ENCODE results near the gene RPS27A.
"Not testable (repeated sequence)": the region's sequence is repeated elsewhere in the genome, so short reads cannot be mapped to it uniquely, and the experiment has no call there.

The RPS27A gene

DNA sequence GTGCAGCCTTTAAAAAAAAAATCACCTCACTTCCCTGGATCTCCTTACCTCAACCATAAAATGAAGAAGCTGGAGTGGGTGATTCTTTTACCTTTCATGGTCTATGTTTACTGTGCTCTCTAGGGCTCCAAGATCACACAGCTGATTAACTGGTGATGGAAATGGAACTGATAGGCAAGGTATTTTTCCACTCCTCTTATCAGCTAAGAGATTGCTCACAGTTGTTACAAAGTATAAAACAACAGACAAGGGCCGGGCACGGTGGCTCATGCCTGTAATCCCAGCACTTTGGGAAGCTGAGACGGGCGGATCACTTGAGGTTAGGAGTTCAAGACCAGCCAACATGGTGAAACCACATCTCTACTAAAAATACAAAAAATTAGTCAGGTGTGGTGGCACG is 14.5 kb downstream of the RPS27A start:
- Histone ChIP-seq H3K4me3 (ENCODE audit: severe bottlenecking) (no peak overlapping the region), H3K27me3 (ENCODE audit: insufficient read depth, poor library complexity, severe bottlenecking) (no peaks in the 10 kb centered on the region), H3K4me1 (ENCODE audit: insufficient read depth, poor library complexity, severe bottlenecking) (no peaks in the 10 kb centered on the region), H3K27ac (ENCODE audit: poor library complexity, severe bottlenecking) (no peak overlapping the region), H3K9me3 (ENCODE audit: severe bottlenecking) (no peaks in the 10 kb centered on the region), H3K36me3 (ENCODE audit: low read depth) (peaks cover 90% of the 10 kb centered on the region)
- DNase-seq (ENCODE audit: low spot score) (no peak), ATAC-seq (ENCODE audit: low read depth) (no peak)
- TF ChIP-seq, protein P1, sequence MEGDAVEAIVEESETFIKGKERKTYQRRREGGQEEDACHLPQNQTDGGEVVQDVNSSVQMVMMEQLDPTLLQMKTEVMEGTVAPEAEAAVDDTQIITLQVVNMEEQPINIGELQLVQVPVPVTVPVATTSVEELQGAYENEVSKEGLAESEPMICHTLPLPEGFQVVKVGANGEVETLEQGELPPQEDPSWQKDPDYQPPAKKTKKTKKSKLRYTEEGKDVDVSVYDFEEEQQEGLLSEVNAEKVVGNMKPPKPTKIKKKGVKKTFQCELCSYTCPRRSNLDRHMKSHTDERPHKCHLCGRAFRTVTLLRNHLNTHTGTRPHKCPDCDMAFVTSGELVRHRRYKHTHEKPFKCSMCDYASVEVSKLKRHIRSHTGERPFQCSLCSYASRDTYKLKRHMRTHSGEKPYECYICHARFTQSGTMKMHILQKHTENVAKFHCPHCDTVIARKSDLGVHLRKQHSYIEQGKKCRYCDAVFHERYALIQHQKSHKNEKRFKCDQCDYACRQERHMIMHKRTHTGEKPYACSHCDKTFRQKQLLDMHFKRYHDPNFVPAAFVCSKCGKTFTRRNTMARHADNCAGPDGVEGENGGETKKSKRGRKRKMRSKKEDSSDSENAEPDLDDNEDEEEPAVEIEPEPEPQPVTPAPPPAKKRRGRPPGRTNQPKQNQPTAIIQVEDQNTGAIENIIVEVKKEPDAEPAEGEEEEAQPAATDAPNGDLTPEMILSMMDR (IDR thresholded peaks at IDR 0.05; ENCODE audit: poor library complexity, severe bottlenecking) = no peak

DNA sequence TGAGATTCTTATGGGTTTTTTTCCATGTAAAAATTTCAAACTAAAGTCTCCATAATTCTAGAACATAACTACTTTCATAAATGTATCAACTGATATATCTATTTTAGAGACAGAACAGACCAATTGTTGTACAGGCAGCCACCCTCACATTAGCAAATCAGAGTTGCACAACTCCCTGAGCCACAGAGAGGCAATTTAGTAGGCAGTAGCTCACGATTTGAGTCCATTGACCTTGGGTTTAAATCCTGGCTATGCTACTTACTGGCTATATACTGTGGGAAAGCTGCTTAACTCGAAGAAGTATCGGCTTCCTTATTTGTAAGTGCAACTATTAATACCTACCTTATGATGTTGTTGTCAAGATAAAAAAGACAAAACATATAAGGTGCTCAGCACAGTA is 20.3 kb downstream of the RPS27A start:
- Histone ChIP-seq H3K4me1 (ENCODE audit: insufficient read depth, poor library complexity, severe bottlenecking) (no peaks in the 10 kb centered on the region), H3K4me3 (ENCODE audit: severe bottlenecking) (no peak overlapping the region), H3K27me3 (ENCODE audit: insufficient read depth, poor library complexity, severe bottlenecking) (no peaks in the 10 kb centered on the region), H3K36me3 (ENCODE audit: low read depth) (peaks cover 86% of the 10 kb centered on the region), H3K27ac (ENCODE audit: poor library complexity, severe bottlenecking) (no peak overlapping the region), H3K9me3 (ENCODE audit: severe bottlenecking) (no peaks in the 10 kb centered on the region)
- DNase-seq (ENCODE audit: low spot score) = no peak
- TF ChIP-seq, protein P1 (IDR thresholded peaks at IDR 0.05; ENCODE audit: poor library complexity, severe bottlenecking) = no peak
- ATAC-seq (ENCODE audit: low read depth) = no peak

DNA sequence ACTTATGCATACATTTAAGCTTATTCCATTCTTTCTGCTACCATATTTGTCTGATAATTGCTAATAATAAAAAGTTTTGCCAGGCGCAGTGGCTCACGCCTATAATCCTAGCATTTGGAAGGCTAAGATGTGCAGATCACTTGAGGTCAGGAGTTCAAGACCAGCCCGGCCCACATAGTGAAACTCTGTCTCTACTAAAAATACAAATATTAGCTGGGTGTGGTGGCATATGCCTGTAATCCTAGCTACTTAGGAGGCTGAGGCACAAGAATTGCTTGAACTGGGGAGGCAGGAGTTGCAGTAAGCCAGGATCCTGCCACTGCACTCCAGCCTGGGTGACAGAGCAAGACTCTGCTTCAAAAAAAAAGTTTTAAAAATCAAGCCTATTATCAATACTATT is 27.1 kb downstream of the RPS27A start:
- not testable (repeated sequence) for ATAC-seq (ENCODE audit: low read depth); H3K4me1 ChIP-seq (ENCODE audit: insufficient read depth, poor library complexity, severe bottlenecking)
- peaks cover 91% of the 10 kb centered on the region for H3K36me3 ChIP-seq (ENCODE audit: low read depth)

DNA sequence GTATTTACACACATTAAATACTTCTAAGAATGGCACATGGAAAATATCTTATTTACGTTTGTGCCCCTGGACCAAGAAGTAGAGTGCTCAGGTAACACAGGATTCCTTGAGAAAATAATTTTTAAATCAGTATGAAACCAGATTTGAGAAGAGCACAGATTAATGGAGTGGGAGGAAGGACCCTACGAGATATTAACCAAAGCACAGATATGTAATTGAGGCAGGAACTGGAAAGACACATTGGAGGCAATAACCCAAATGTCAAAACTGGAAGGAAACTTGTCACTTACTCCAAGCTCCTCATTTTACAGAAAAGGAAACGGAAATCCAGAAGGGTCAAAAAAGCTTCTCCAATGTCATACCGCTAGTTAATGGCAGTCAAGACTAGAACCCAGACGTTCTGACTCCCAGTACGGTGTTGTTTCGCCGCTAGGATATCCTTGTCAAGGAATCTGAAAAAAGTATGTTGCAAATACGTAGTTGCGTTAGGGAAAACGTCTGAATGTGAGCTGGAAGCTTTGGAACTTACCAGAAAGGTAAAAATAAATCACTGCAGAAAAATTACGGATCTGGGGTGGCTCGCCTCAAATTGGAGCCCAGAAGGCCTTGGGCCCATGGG is 35.9 kb downstream of the RPS27A start:
- H3K36me3 ChIP-seq (ENCODE audit: low read depth) = peaks cover 44% of the 10 kb centered on the region
- peak overlapping the region; percentile 77 for H3K4me3 ChIP-seq (ENCODE audit: severe bottlenecking)
- H3K27ac ChIP-seq (ENCODE audit: poor library complexity, severe bottlenecking) = peak overlapping the region; percentile 54
- ATAC-seq (ENCODE audit: low read depth) (no peak), DNase-seq (ENCODE audit: low spot score) (no peak)
- no peaks in the 10 kb centered on the region for H3K27me3 ChIP-seq (ENCODE audit: insufficient read depth, poor library complexity, severe bottlenecking)
- no peaks in the 10 kb centered on the region for H3K4me1 ChIP-seq (ENCODE audit: insufficient read depth, poor library complexity, severe bottlenecking)
- no peaks in the 10 kb centered on the region for H3K9me3 ChIP-seq (ENCODE audit: severe bottlenecking)
- TF ChIP-seq, protein P1 (IDR thresholded peaks at IDR 0.05; ENCODE audit: poor library complexity, severe bottlenecking) = no peak

More for the DNA sequence above, 27.1 kb downstream of the RPS27A start:
- H3K9me3 ChIP-seq (ENCODE audit: severe bottlenecking); H3K4me3 ChIP-seq (ENCODE audit: severe bottlenecking); H3K27me3 ChIP-seq (ENCODE audit: insufficient read depth, poor library complexity, severe bottlenecking); DNase-seq (ENCODE audit: low spot score); H3K27ac ChIP-seq (ENCODE audit: poor library complexity, severe bottlenecking): not testable (repeated sequence)

GRCh38 chr2:55268907-55269644 is 36.6 kb downstream of the RPS27A start, which contains the start of gene MTIF2:
Gene MTIF2, minus strand, starts transcription at chr2:55269231. Its CDS starts 5,373 bp downstream, at chr2:55263858.
- peak within 1 kb of the TSS; percentile 77 for H3K4me3 ChIP-seq (ENCODE audit: severe bottlenecking)
- DNase-seq (ENCODE audit: low spot score) = peak; percentile 93
- H3K4me1 ChIP-seq (ENCODE audit: insufficient read depth, poor library complexity, severe bottlenecking) = no peaks in the 10 kb centered on the region
- peak; percentile 98 for ATAC-seq (ENCODE audit: low read depth)
- no peaks in the 10 kb centered on the region for H3K9me3 ChIP-seq (ENCODE audit: severe bottlenecking)
- H3K36me3 ChIP-seq (ENCODE audit: low read depth) = peaks cover 38% of the 10 kb centered on the region
- TF ChIP-seq, protein P1 (IDR thresholded peaks at IDR 0.05; ENCODE audit: poor library complexity, severe bottlenecking) = no peak
- peak within 1 kb of the TSS; percentile 54 for H3K27ac ChIP-seq (ENCODE audit: poor library complexity, severe bottlenecking)
- no peaks in the 10 kb centered on the region for H3K27me3 ChIP-seq (ENCODE audit: insufficient read depth, poor library complexity, severe bottlenecking)
